SW480 (cell line): ENCODE results near the gene TUBGCP5.

Source experiments
- DNase-seq: peaks from one replicate; pipeline ENCODE4 v3.0.0-alpha.2; 2016; ENCODE audit warnings: low spot score

The TUBGCP5 gene

DNA sequence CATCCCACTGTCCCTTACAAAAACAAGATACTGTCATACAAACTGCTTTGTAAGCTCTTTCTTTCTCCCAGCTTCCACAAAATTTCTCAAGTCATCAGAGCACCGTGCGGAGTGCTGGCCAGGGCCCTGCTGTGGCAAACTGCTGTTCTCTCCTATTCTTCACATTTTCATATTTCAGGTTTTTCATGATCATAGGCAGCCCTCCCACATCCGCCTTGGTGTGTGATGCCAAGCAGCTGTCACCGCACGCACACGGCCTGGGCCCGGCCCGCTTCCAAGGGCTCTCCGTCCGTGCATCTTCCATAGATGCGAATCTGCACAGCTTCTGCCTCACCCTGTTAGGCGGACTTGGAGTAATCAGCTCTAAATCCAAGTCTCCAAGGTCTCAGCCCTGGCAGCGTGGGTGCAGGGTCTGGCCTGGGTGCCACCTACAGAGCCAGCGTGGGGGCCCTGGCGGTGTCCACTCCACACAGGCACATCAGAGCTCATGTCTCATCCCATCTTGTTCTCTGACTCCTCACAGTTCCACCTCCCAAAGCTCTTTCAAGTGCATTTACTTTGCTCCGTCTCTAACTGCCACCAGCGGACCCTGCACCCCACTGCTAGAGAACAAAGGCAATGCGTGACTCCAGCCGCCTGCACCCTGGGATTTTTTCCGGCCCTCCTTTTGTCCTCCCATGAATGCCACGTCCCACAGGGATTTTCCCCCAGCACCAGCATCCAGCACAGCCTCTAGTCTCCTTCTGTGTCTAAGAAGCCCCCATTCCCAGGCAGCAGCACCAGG lies 86.4 kb downstream of the TUBGCP5 start:
- no peak for DNase-seq

DNA sequence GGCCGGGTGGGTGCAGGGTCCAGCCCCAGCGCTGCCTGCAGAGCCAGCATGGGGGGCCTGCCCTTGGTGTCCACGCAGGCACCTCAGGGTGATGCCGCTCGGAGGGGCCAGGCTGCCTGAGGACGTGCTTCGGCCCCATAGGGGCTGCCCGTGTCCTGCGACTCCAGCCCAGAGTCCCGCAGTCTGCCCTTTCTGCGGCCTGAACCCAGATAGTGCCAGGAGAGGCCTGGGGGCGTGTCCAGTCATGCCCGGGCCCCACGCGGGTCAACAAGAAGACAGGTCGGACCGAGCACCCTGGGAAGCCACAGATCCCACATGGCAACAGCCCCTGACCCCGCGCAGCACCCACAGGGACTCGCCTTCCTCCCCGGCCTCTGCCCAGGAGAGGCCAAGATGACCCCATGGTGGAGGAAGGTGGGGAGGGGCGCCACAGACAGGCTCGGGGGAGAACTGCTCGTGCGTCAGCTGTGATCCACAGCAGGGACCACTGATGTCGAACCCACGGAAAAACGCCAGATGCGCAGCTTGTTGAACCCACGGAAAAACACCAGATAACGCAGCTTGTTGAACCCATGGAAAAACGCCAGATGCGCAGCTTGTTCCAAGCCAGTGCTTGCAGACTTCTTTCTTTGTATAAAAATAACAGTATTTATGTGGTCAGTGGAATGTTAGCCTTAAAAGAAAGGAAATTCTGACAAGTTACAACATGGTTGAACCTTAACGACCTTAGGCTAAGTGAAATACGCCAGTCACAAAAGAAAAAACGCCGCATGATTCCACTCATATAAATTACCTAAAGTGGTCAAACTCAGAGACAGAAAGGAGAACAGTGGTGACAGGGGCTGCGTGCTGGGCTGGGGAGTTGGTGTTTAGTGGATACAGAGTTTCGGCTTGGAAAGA lies 87.7 kb downstream of the TUBGCP5 start:
- no peak for DNase-seq

DNA sequence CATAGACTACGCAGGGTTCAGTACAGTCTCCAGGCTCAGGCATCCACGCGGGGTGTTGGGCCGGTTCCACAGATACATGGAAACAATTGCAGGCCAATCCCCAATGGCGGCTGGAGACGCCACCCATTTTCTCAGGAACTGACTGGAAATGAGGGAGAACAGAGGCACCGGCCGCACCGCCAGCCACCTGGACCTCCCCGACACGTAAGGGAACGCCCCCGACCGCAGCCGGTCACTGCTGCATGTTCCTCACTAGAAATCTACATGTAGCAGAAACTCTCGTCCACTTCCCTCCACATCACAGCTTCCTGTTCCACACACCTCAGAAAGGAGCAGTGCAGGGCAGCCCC lies 88.4 kb downstream of the TUBGCP5 start:
- no peak for DNase-seq

DNA sequence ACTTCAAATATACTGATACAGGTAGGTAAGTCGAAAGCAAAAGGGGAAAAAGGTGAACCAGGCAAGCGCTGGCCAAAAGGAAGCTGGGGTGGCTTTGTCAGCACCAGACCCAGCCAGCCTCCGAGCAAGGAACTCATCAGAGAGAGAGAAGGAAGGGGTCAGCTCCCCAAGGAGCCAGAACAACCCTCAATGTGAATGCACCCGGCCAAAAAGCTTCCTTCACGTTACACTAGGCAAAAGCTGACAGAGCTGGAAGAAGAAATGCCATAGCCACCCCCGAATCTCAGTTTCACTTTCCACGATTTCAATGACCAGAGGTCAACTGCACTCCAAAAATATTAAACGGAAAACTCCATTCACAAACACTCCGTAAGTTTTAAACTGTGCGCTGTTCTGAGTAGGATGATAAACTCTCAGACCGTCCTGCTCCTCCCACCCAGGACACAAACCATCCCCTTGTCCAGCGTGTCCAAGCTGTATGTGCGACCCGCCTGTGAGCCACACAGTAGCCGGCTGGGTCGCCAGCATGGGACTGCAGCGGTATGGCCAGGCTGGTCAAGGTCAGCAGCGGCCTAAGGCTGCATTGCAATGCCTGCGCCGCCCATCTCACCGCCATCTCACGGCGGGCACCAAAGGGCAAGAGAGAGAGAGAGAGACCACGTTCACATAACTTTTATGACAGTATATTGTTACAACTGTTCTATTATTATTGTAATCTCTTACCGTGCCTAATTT lies 88.9 kb downstream of the TUBGCP5 start:
- no peak for DNase-seq
